Skeletal muscle tissue (tissue), 5 donors: ENCODE data around the gene ITPKC. TPM values are rescaled to one million over a fixed set of nuclear protein-coding genes. Genes with fewer than 3 reads are reported as not detected.
"Not testable (repeated sequence)": the region's sequence is repeated elsewhere in the genome, so short reads cannot be mapped to it uniquely, and the experiment has no call there.

Experiments used
- H3K27ac ChIP-seq: one replicate; pipeline ENCODE4 v1.7.0; 2013; ENCODE audit warnings: mild to moderate bottlenecking, low read depth, low read length, inconsistent platforms
- H3K27me3 ChIP-seq, 3 donors: one replicate each; pipeline ENCODE4 v1.7.0; 2013; ENCODE audit warnings: low read length in 3 of 3; ENCODE audit not compliant: control insufficient read depth in 3 of 3, insufficient read depth in 3 of 3
- H3K36me3 ChIP-seq, 3 donors: one replicate each; pipeline ENCODE4 v1.7.0; 2013; ENCODE audit warnings: low read length in 3 of 3; ENCODE audit not compliant: control insufficient read depth in 3 of 3, insufficient read depth in 3 of 3
- H3K4me1 ChIP-seq, 3 donors: one replicate each; pipeline ENCODE4 v1.7.0; 2013; ENCODE audit warnings: low read length in 3 of 3, mild to moderate bottlenecking in 3 of 3; ENCODE audit not compliant: control insufficient read depth in 3 of 3, insufficient read depth in 3 of 3
- H3K4me3 ChIP-seq, 3 donors: one replicate each; pipeline ENCODE4 v1.7.0; 2013; ENCODE audit warnings: low read length in 3 of 3
- H3K9ac ChIP-seq, 3 donors: one replicate each; pipeline ENCODE4 v1.7.0; 2013; ENCODE audit warnings: low read length in 3 of 3, mild to moderate bottlenecking in 3 of 3, moderate library complexity in 2 of 3, low read depth in 1 of 3
- H3K9me3 ChIP-seq, 3 donors: one replicate each; pipeline ENCODE4 v1.7.0; 2013; ENCODE audit warnings: low read length in 3 of 3; ENCODE audit not compliant: control insufficient read depth in 3 of 3
- small RNA-seq: library from RNA; depleted of rRNA; stranded (forward); fragments of <200 nt; gene quantifications from one replicate; pipeline ENCODE3, GENCODE V24; 2014
- total RNA-seq: library from RNA; depleted of rRNA; stranded (reverse); fragments of >200 nt; gene quantifications from one replicate; pipeline ENCODE4 v1.2.3, GENCODE V29; 2014
- donor health status: Osteomylitis.

The ITPKC gene
- total RNA-seq, 1 donor from 2014 or later = 6.8 TPM

DNA sequence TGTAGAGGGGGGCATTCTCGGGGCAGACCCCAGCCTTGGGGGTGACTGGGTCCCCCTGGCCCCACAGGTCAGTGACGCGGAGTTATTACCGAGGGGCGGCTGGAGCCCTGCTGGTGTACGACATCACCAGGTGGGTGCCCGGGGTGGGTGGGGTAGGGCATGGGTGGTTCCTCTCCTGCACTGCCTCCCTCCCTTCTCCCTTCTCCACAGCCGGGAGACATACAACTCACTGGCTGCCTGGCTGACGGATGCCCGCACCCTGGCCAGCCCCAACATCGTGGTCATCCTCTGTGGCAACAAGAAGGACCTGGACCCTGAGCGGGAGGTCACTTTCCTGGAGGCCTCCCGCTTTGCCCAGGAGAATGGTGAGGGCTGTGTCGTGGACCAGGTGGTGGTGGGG lies 66.8 kb downstream of the ITPKC start:
- H3K27me3 ChIP-seq = no peaks in the 10 kb centered on the region
- H3K27ac ChIP-seq = no peak overlapping the region
- peaks cover 3 to 7% (median 4%) of the 10 kb centered on the region in 3 donors for H3K36me3 ChIP-seq

DNA sequence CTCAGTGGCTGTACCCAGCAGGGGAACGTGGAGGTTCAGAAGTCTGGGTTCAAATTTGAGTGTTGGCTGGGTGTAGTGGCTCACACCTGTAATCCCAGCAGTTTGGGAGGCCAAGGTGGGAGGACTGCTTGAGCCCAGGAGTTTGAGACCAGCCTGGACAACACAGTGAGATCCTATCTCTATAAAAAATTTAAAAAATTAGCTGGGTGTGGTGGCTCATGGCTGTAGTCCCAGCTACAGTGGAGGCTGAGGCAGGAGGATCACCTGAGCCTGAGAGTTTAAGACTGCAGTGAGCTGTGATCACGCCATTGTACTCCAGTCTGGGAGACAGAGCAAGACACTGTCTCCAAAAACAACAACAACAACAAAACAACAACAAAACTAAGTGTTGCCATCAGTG lies 67.2 kb downstream of the ITPKC start:
- H3K9ac ChIP-seq, H3K27me3 ChIP-seq, H3K4me1 ChIP-seq, H3K36me3 ChIP-seq, H3K4me3 ChIP-seq, H3K27ac ChIP-seq, H3K9me3 ChIP-seq: not testable (repeated sequence)

More for the DNA sequence above, 66.8 kb downstream of the ITPKC start:
- Histone ChIP-seq H3K9me3 (no peaks in the 10 kb centered on the region), H3K4me1 (peaks cover 2 to 6% (median 5%) of the 10 kb centered on the region in 3 donors), H3K9ac (no peak overlapping the region), H3K4me3 (no peak overlapping the region)

- Histone ChIP-seq H3K9ac (no peak overlapping the region), H3K27ac (no peak overlapping the region), H3K4me1 (no peaks in the 10 kb centered on the region), H3K27me3 (no peaks in the 10 kb centered on the region), H3K36me3 (peaks cover 3 to 7% (median 4%) of the 10 kb centered on the region in 3 donors), H3K9me3 (no peaks in the 10 kb centered on the region), H3K4me3 (no peak overlapping the region)
These were observed 68.6 kb downstream of the ITPKC start for GRCh38 chr19:40785526-40785925.

DNA sequence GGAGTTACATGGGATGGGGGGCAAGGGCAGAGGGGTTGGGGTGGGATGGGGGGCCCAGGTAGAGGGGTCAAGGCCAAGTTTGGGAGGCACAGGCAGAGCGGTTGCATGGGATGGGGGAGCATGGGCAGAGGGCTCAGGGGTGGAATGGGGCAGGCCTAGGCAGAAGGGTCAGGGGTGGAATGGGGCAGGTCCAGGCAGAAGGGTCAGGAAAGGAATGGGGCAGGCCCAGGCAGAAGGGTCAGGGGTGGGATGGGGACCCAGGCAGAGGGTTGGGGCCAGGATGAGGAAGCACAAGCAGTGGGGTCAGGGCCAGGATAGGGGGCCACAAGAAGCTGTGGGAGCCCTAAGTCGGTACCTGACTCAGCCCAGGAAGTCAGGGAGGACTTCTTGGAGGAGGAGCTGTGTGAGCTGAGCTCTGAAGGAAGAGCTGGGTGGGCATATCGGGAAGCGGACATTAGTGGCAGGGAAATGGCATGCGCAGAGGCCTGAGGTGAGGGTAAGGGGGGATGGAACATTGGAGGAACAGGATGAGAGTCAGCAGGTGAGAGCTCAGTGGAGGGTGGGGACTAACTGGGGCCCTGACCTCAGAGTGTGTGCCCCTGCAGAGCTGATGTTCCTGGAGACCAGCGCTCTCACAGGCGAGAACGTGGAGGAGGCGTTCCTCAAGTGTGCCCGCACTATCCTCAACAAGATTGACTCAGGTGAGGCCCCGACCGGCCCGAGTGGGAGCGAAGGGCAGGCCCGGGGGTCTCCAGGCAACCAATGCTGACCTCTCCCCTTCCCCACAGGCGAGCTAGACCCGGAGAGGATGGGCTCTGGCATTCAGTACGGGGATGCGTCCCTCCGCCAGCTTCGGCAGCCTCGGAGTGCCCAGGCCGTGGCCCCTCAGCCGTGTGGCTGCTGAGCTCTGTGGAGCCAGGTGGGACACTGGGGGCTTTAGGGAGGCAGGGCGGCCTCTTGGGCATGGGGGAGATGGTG lies 69.4 kb downstream of the ITPKC start:
- Histone ChIP-seq H3K27ac (no peak overlapping the region), H3K9me3 (no peaks in the 10 kb centered on the region), H3K9ac (no peak overlapping the region), H3K4me3 (no peak overlapping the region), H3K36me3 (peaks cover 3 to 7% (median 4%) of the 10 kb centered on the region in 3 donors), H3K27me3 (no peaks in the 10 kb centered on the region), H3K4me1 (no peaks in the 10 kb centered on the region)

Small RNAs within 50 kb of the gene (small RNA-seq; reads per million reads assigned to genes)
- not detected for gene RNU6-195P

Other genes with a start within 250 kb of the ITPKC start
- gene SHKBP1, start 140.2 kb upstream of the ITPKC start, total RNA-seq = 6.3 TPM
- gene LTBP4, start 115.7 kb upstream of the ITPKC start, total RNA-seq = 86.6 TPM
- 9.4 TPM for gene NUMBL, start 26.5 kb upstream of the ITPKC start, total RNA-seq
- gene COQ8B, start 226 bp upstream of the ITPKC start, total RNA-seq = 19.3 TPM
- gene ACTMAP, start 33.4 kb downstream of the ITPKC start, total RNA-seq = under 0.01 TPM
- 7.8 TPM for gene SNRPA, start 34.1 kb downstream of the ITPKC start, total RNA-seq
- 2.1 TPM for gene MIA, start 58.4 kb downstream of the ITPKC start, total RNA-seq
- 2.1 TPM for gene RAB4B, start 61.1 kb downstream of the ITPKC start, total RNA-seq
- 37.1 TPM for gene EGLN2, start 82.1 kb downstream of the ITPKC start, total RNA-seq
- not detected for gene CYP2A6, start 133.3 kb downstream of the ITPKC start, total RNA-seq
- gene CYP2A7, start 165.1 kb downstream of the ITPKC start, total RNA-seq = not detected